HCT116 (cell line): ENCODE results near the gene ERRFI1. TPM values are rescaled to one million over a fixed set of nuclear protein-coding genes. Genes with fewer than 3 reads are reported as not detected.

Experiments used
- ATAC-seq: fragments of 200-7000 bp; cut with Tn5 transposase; 2 replicates; pipeline ENCODE4 v1.9.1; 2020; ENCODE audit warnings: mild to moderate bottlenecking, moderate library complexity
- BruUV-seq: library from RNA; stranded (reverse); fragments of 400-500 nt; replicated peaks from 2 replicates; lab custom pipeline; 2021; lab: Mats Ljungman, UMichigan
- CTCF ChIA-PET: fragments of 300-600 bp; sonication (Branson Sonifier 250); formaldehyde crosslinking; loops from one replicate; lab custom pipeline; 2021; ENCODE audit warnings: antibody characterized with exemption; lab: Charles Lee
- POLR2A ChIA-PET: fragments of 300-600, 350-600 bp; sonication (Branson Sonifier 250); formaldehyde crosslinking; loops from one replicate; lab custom pipeline; 2021; ENCODE audit warnings: antibody characterized with exemption; lab: Charles Lee
- RAD21 ChIA-PET, 2 experiments: fragments of 300-600 bp; sonication (Branson Sonifier 250); formaldehyde crosslinking; loops; one replicate each; lab custom pipeline; 2023; ENCODE audit warnings: low total read pairs in 2 of 2; ENCODE audit not compliant: uncharacterized antibody in 2 of 2, unreplicated experiment in 2 of 2, low non-redundant PET in 1 of 2; lab: Charles Lee
- DNase-seq: peaks from one replicate; pipeline ENCODE4 v3.0.0-alpha.2; 2010; ENCODE audit warnings: low read depth, low spot score
- H2AFZ ChIP-seq: fragments of 200-600 bp; shearing (Covaris generic), sonication (generic); 2 replicates; pipeline ENCODE4 v1.6.1; 2017; ENCODE audit warnings: low read depth, mixed run types, mixed read lengths, antibody characterized with exemption, low read length; ENCODE audit not compliant: poor library complexity, severe bottlenecking
- H3K27ac ChIP-seq: 2 replicates; pipeline ENCODE4 v1.5.1; 2012; ENCODE audit warnings: low read depth, low read length
- H3K27me3 ChIP-seq: fragments of 200-600 bp; sonication (generic); 2 replicates; pipeline ENCODE4 v1.6.1; 2016; ENCODE audit warnings: mixed run types, low read length, mixed read lengths; ENCODE audit not compliant: insufficient read depth
- H3K36me3 ChIP-seq, 2 experiments: fragments of 200-500 bp in 1 of 2; fragments of 200-600 bp in 1 of 2; sonication (Bioruptor generic) in 1 of 2; sonication (generic) in 1 of 2; 2 replicates each; pipeline versions ENCODE4 v1.5.1 to v1.6.1; 2014 to 2016; ENCODE audit warnings: low read length in 2 of 2, inconsistent platforms in 1 of 2, mixed read lengths in 1 of 2, mixed run types in 1 of 2; ENCODE audit not compliant: insufficient read depth in 2 of 2, control insufficient read depth in 1 of 2
- H3K4me1 ChIP-seq, 2 experiments: fragments of 200-600 bp in 1 of 2; sonication (generic) in 1 of 2; 2 replicates each; pipeline versions ENCODE4 v1.5.1 to v1.6.1; 2012 to 2017; ENCODE audit warnings: low read length in 2 of 2, inconsistent platforms in 1 of 2, mild to moderate bottlenecking in 1 of 2, mixed read lengths in 1 of 2, mixed run types in 1 of 2, moderate library complexity in 1 of 2; ENCODE audit not compliant: insufficient read depth in 2 of 2, control insufficient read depth in 1 of 2
- H3K4me2 ChIP-seq: fragments of 200-600 bp; sonication (generic); 2 replicates; pipeline ENCODE4 v1.6.1; 2017; ENCODE audit warnings: mixed run types, low read length, mixed read lengths
- H3K4me3 ChIP-seq, 2 experiments: fragments of 200-600 bp in 1 of 2; sonication (generic) in 1 of 2; replicated peaks in 1 of 2; 2 replicates each; pipeline ENCODE4 v1.5.1; 2011 to 2016; ENCODE audit warnings: low read length in 2 of 2, control low read depth in 1 of 2, low read depth in 1 of 2, mild to moderate bottlenecking in 1 of 2, mixed read lengths in 1 of 2, mixed run types in 1 of 2
- H3K79me2 ChIP-seq: fragments of 200-600 bp; sonication (generic); 2 replicates; pipeline ENCODE4 v1.6.1; 2017; ENCODE audit warnings: mild to moderate bottlenecking, mixed run types, low read length, moderate library complexity, mixed read lengths; ENCODE audit not compliant: insufficient read depth
- H3K9ac ChIP-seq: fragments of 200-600 bp; sonication (generic); 2 replicates; pipeline ENCODE4 v1.6.1; 2016; ENCODE audit warnings: low read length, mixed read lengths
- H3K9me2 ChIP-seq: fragments of 200-600 bp; sonication (generic), shearing (Covaris generic); 2 replicates; pipeline ENCODE4 v1.6.1; 2017; ENCODE audit warnings: mixed run types, mild to moderate bottlenecking, moderate library complexity; ENCODE audit not compliant: insufficient read depth
- H3K9me3 ChIP-seq, 2 experiments: fragments of 200-500 bp in 1 of 2; fragments of 200-600 bp in 1 of 2; sonication (Bioruptor generic) in 1 of 2; sonication (generic) in 1 of 2; 2 replicates each; pipeline ENCODE4 v1.6.1; 2014 to 2017; ENCODE audit warnings: low read length in 2 of 2, mixed read lengths in 2 of 2, inconsistent platforms in 1 of 2, low read depth in 1 of 2, mild to moderate bottlenecking in 1 of 2, mixed run types in 1 of 2, moderate library complexity in 1 of 2; ENCODE audit not compliant: control insufficient read depth in 1 of 2, insufficient read depth in 1 of 2
- H4K20me1 ChIP-seq: fragments of 200-600 bp; sonication (generic), shearing (Covaris generic); 2 replicates; pipeline ENCODE4 v1.6.1; 2017; ENCODE audit warnings: mixed run types, mild to moderate bottlenecking, moderate library complexity; ENCODE audit not compliant: insufficient read depth
- EZH2 ChIP-seq: fragments of 200-600 bp; sonication (generic); IDR thresholded peaks from 2 replicates; pipeline ENCODE4 v1.6.1; 2017; ENCODE audit warnings: antibody characterized with exemption, mixed run types
- ZFX ChIP-seq: fragments of 450-650 bp; IDR thresholded peaks from 2 replicates; pipeline ENCODE4 v1.6.1; 2017
- intact Hi-C: fragments of 100-400 bp; cut with micrococcal nuclease; formaldehyde crosslinking; loops from 2 replicates; pipeline ENCODE4 v1.10.0; 2022
- total RNA-seq: library from RNA; stranded (reverse); gene quantifications from one replicate; pipeline ENCODE4 v1.2.1, GENCODE V29; 2021; ENCODE audit not compliant: unreplicated experiment

The ERRFI1 gene
- total RNA-seq, 1 experiment from 2014 or later: 777 TPM

DNA sequence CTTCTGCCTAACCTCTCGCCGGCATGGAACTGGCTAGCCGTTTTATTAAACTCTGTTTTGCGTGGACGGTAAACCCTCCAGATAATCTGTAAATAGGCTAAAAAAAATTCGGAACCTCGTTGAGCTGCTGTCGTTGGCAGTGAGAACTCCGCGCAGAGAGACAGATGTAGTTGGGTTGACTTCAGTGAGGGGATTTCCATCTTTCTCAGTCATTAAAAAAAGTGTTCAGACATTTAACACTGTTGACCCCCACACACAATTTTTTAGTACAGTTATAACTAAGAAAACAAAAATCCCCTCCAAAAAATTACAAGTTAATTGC, 64.1 kb downstream of the ERRFI1 start:
- H3K4me3 ChIP-seq: peak overlapping the region; percentile 69 to 79
- ChIA-PET POLR2A (interaction anchor here (0.6 to 1.4 kb wide), 5 partner anchors 13 to 381 kb away, joined by 3 to 6 read pairs (median 4); no protein-coding TSS in a partner anchor), RAD21 (no interaction called here), CTCF (interaction anchor here (1.1 to 1.2 kb wide), 2 partner anchors 293 to 294 kb away, joined by 3 to 4 read pairs; no protein-coding TSS in a partner anchor)
- BruUV-seq: no TSS peak
- no peaks in the 10 kb centered on the region for H3K9me2 ChIP-seq
- H3K79me2 ChIP-seq: peaks cover 67% of the 10 kb centered on the region
- ATAC-seq: no peak
- intact Hi-C loops: loop anchor here (5.0 kb wide), 2 partner anchors 180 to 295 kb away; partner anchors contain the start of gene PER3
- no peaks in the 10 kb centered on the region for H3K9me3 ChIP-seq
- no peak for TF ChIP-seq EZH2
- peak; percentile 79; the same call in 1 of the 2 replicates for TF ChIP-seq ZFX
- H3K27ac ChIP-seq: peak overlapping the region; percentile 87
- no peak for DNase-seq
- H3K4me1 ChIP-seq: peaks cover 2 to 16% of the 10 kb centered on the region in 2 experiments; a peak in 3 of 4 replicates
- no peak overlapping the region for H2AFZ ChIP-seq
- peaks cover under 1% of the 10 kb centered on the region; the same call in 1 of the 2 replicates for H4K20me1 ChIP-seq
- peak overlapping the region; percentile 89 for H3K9ac ChIP-seq
- H3K36me3 ChIP-seq: peaks cover 30 to 37% of the 10 kb centered on the region in 2 experiments; a peak in 3 of 4 replicates
- H3K27me3 ChIP-seq: no peaks in the 10 kb centered on the region
- H3K4me2 ChIP-seq: peak overlapping the region; percentile 88

Other genes with a start within 250 kb of the ERRFI1 start
- gene PER3, start 242.0 kb downstream of the ERRFI1 start, total RNA-seq: 5.8 TPM
- gene UTS2, start 173.2 kb downstream of the ERRFI1 start, total RNA-seq: 3.0 TPM
- 0.20 TPM for gene TNFRSF9, start 85.5 kb downstream of the ERRFI1 start, total RNA-seq
- 370 TPM for gene PARK7, start 64.6 kb downstream of the ERRFI1 start, total RNA-seq